ENCODE results near the gene PPFIBP2.

- no peak for TF ChIP-seq POLR2A (IDR thresholded peaks at IDR 0.05)
- peak; percentile 45 to 71 (median 56) for TF ChIP-seq CTCF (IDR thresholded peaks at IDR 0.05)
- TF ChIP-seq EP300 (IDR thresholded peaks at IDR 0.05) = no peak
- no peak for TF ChIP-seq POLR2AphosphoS5 (IDR thresholded peaks at IDR 0.05)
Observed at GRCh38 chr11:7688238-7688826, 174.5 kb downstream of the PPFIBP2 start.
